ENCODE results near the gene SLC25A41.
"Not testable (repeated sequence)": the region's sequence is repeated elsewhere in the genome, so short reads cannot be mapped to it uniquely, and the experiment has no call there.

Gene SLC25A41

DNA sequence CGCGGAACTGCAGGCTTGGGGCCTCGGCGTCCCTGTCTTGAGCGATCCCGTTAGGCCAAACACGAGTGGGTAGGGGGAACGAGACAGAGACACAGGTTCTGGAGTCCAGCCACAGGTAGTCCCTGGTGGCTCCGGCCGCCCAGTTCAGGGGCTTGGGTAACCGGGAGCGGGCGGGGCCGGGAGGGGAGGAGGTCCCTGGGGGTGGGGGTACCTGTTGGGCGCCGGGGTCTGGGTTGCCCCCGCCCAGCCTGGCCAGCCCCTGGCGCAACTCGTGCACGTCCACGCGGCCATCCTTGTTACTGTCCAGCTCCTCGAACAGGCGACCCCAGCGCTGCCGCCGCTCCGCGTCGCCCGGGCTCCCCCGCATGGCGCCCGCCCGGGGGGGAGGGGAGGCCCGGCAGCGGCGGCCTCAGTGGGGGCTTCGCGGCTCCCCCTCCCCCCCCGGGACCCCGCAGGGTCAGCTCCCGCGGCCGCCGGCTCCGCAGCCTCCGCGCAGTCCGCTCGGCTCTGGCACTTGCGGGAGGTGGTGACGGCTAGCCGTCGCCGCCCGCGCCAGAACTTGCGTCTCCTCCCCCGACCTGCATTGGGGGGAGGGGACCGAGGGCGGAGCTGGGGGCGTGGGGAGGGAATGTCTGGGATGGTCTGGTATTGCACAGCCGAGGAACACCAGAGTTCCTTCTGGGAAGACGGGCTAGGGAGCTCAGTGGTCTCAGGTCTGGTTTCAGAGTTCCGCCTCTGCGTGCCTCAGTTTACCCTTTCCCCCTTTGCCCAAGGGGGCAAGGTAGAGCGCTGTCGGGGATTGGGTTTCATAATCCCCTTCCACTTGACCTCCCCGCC lies 25.9 kb upstream of the SLC25A41 start, which contains the start of gene SLC25A23:
TSS of gene SLC25A23 (minus strand) at position 531 of the 837 bp plus-strand sequence. CDS start at position 367, 164 bp downstream.
- DNase-seq: peak in 1 of 2 donors; percentile 7

- no peak for DNase-seq
Observed at GRCh38 chr19:6458695-6459261, 25.2 kb upstream of the SLC25A41 start.

- no peak for DNase-seq
Observed at GRCh38 chr19:6457958-6458694, 24.6 kb upstream of the SLC25A41 start.

DNA sequence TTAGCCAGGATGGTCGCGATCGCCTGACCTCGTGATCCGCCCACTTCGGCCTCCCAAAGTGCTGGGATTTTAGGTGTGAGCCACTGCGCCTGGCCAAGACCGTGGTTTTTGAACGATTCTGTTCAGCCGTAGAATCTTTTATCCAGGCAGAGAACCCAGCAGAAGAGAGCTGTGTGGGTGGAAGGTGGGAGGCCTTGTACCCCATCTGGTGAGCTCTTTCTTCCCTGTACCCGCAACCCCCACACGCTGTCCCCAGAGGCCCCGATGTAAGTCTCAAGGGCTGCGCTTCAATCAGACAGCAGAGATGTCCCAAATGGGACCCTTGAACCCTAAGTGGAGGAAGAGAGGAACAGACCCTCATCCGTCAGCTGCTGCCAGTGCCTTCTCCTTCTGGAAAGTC lies 22.4 kb upstream of the SLC25A41 start:
- DNase-seq: no peak

GRCh38 chr19:6453951-6454565 lies 20.5 kb upstream of the SLC25A41 start:
- DNase-seq: no peak

GRCh38 chr19:6452899-6453298 lies 19.3 kb upstream of the SLC25A41 start:
- DNase-seq: no peak

DNA sequence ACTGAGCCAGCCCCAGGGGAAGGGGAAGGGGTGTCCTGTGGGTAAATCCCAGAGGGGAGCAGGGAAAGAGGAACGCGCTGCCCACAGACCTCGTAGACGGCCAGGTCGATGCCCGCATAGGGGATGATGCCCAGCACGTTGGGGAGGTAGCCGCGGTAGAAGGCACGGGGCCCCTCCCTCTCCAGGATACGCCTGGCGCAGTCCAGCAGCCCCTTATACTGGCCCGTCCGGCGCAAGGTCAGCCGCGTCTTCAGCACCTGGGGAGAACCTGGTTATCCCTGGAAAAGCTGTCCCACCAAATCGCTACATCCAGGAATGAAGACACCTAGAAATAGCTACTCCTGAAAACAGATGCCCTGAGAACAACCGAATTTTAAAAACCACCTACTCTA lies 18.7 kb upstream of the SLC25A41 start:
- DNase-seq: no peak

GRCh38 chr19:6451583-6452222 lies 18.1 kb upstream of the SLC25A41 start:
- no peak for DNase-seq

DNA sequence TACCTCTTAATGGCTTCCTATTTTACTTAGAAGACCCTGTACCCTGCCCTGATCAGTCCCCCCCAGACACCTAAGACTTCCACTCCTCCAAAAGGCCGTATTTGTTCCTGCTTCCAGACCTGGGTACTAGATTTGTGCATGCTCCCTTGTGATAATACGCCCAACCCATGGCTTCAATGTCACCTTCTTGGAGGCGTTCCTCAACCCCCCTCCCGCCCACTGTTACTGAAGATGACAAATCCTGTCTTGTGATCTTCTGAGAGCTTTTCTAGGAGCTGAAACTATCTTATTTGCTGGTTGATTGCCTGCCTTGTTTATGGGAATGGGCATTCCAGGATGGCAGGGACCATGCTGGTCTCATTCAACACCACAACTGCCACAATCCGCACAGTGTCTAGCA lies 16.6 kb upstream of the SLC25A41 start:
- DNase-seq: peak; percentile 13 to 48

GRCh38 chr19:6448045-6448444 lies 14.5 kb upstream of the SLC25A41 start:
- no peak for DNase-seq

DNA sequence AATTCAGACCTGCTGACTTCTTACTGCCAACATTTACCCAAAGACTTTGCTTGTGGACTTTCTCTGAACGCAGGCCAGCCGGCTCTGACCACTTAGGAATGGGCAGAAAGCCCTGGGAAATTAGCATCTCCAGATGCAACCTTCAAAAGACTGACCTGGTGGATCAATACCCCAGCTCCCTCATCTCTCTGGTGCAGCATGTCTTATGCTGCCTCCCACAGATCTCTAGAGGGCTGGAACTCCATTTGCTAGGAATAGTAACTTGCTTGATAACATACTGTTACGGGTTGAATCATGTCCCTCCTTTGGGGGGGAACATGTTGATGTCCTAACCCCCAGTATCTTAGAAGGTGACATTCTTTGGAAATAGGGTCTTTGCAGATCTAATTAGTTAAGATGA lies 12.9 kb upstream of the SLC25A41 start:
- DNase-seq: no peak

GRCh38 chr19:6443986-6444385 lies 10.4 kb upstream of the SLC25A41 start:
- DNase-seq: no peak

DNA sequence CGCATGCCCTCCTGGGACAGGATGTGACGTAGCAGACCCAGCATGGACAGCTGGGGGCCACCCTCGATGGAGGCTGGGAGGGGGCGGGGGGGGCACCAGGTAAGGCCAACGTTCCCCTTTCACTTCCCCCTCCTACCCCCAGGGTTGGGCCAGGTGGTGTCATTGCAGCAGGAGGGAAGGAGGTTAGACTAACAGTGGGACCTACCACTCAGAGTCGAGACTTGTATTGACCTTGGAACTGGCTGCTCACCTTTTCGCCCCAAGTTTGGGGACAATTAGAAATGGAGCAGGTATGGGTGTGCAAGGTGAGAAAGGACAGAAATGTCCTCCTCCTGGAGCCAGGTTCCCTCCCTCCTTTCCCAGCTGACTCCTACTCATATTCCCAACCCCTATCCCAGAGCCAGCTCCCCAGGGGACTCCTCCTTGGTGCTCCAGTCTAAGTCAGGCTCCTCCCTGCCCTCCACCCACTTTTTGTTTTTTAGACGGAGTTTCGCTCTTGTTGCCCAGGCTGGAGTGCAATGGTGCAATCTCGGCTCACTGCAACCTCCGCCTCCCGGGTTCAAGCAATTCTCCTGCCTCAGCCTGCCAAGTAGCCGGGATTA lies 8.6 kb upstream of the SLC25A41 start:
- DNase-seq: no peak

DNA sequence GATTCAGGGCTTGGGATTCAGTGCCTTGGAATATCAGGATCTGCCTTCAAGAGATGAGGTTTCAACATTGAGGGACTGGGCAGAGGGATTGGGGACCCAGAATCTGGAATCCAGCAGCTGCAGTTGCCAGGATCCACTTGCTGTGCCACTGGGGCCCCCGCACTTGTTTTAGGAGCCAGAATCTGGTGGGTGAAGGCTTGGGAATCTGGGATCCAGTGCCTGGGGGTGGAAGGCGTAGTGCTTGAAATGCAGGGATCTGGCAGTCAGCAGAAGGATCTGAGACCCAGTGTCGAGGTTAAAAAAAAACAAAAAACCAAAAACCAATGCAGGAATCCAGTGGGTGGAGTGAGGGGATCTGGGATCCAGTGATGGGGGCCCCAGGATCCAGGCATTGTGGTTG lies 7.3 kb upstream of the SLC25A41 start:
- no peak for DNase-seq

GRCh38 chr19:6439743-6440142 lies 6.2 kb upstream of the SLC25A41 start:
- DNase-seq: no peak

GRCh38 chr19:6433165-6433564 lies 398 bp downstream of the SLC25A41 start:
- no peak for DNase-seq

DNA sequence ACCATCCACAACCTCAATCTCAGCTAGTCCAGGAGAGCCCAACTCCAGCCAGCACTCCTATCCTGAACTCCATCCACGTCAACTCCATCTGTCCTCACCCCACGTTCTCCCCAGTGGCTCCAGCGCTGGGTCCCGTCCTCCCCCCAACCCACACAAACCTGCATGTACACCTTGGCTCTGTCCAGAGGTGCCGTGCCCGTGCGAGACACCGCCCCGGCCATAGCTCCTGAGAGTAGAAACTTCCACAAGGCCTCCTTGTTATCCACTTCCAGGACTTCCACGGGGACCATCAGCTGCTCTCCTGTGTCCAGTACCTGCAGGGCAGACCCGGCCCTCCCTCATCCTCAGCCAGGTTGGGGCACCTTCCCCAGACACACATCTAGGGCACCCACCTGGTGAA lies 1.7 kb downstream of the SLC25A41 start:
- no peak for DNase-seq

DNA sequence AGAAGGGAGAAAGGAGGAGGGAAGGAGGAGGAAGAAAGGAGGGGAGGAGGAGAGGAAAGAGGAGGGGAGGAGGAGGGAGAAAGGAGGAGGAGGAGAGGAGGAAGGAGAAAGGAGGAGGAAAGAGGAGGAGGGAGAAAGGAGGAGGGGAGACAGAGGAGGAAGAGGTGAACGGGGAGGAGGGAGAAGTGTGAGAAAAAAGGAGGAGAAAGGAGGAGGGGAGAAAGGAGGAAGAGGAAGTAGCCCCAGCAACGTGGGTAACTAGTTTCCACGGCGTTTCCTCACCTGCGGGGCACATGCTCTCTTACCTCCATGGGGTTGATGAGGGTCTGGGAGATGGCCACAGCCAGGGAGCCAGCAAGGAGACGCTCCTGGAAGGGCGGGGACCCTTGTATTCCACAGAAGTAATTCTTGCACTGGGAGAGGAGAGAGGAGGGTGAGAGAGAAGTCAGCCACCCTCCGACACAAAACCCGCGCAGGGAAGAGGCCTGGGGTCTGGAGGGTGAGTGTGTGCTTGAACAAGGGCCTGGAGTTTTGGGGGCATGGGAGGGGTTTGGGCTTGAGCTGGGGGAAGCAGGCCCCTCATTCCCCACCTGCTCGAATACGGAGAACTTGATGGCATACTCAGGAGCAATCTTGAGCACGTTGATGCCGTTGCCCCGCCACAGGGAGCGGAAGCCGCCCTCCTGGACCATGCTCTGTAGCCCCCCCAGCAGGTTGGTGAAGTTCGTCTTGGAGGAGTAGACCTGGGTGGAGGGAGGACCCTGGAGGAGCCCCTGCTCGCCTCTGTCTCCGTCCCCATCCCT lies 3.9 kb downstream of the SLC25A41 start:
- DNase-seq: no peak

- DNase-seq: not testable (repeated sequence)
Observed at GRCh38 chr19:6428692-6429418, 4.7 kb downstream of the SLC25A41 start.

- DNase-seq: no peak
Observed at GRCh38 chr19:6427131-6427530, 6.4 kb downstream of the SLC25A41 start.
